Activated T-cell treated with anti-CD3 and anti-CD28 coated beads, Interleukin-2, amount 50 U/mL, for 24 hours (primary cell): Measurements from ENCODE around the gene PLAC8L1.
"Not testable (repeated sequence)": the region's sequence is repeated elsewhere in the genome, so short reads cannot be mapped to it uniquely, and the experiment has no call there.

Experiments
- DNase-seq: peaks from one replicate; pipeline ENCODE4 v3.0.0-alpha.2; 2020
- H3K27ac Mint-ChIP-seq: 2 replicates; pipeline ENCODE4 v1.8.0; 2020; ENCODE audit warnings: mild to moderate bottlenecking, mixed read lengths
- H3K27me3 Mint-ChIP-seq: 2 replicates; pipeline ENCODE4 v1.8.0; 2020; ENCODE audit warnings: mixed read lengths
- H3K36me3 Mint-ChIP-seq: 2 replicates; pipeline ENCODE4 v1.8.0; 2020; ENCODE audit warnings: low read depth, mixed read lengths
- H3K4me1 Mint-ChIP-seq: 2 replicates; pipeline ENCODE4 v1.8.0; 2020; ENCODE audit warnings: low read depth, mixed read lengths
- H3K4me3 Mint-ChIP-seq: 2 replicates; pipeline ENCODE4 v1.8.0; 2020; ENCODE audit warnings: mild to moderate bottlenecking, moderate library complexity, mixed read lengths
- H3K9me3 Mint-ChIP-seq: 2 replicates; pipeline ENCODE4 v1.8.0; 2020; ENCODE audit warnings: mixed read lengths

PLAC8L1 gene, protein sequence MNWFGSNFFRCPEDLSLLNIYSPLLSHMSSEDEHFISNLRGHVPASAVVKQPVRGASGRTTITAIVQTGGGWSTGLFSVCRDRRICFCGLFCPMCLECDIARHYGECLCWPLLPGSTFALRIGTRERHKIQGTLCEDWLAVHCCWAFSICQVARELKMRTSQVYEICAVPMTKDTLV

DNA sequence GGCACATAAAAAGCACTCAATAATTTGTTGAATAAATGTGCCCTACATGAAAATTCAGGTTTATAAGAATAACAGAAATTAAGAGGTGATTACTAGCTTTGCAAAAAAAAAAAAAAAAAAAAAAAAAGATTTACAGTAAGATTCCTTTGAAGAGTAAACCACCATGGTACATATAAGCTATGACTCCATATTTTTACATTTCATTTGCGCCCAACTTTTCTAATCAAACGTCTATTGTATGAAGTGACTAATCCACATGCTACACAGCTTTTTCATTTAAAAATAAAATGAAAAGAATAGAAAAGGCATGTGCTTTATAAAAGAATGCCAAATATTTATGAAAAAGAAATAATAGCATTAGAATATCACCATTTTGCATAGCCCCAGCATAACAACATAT lies at the start of gene PLAC8L1:
Gene PLAC8L1 (minus strand): TSS at position 101 of the 400 bp plus-strand sequence. CDS start 1,266 bp downstream, outside the sequence.
- Mint-ChIP-seq H3K4me3 (no peak within 1 kb of the TSS), H3K4me1 (no peaks in the 10 kb centered on the region), H3K27ac (no peak within 1 kb of the TSS), H3K27me3 (no peaks in the 10 kb centered on the region), H3K36me3 (peaks cover 15% of the 10 kb centered on the region), H3K9me3 (no peaks in the 10 kb centered on the region)
- DNase-seq = no peak

DNA sequence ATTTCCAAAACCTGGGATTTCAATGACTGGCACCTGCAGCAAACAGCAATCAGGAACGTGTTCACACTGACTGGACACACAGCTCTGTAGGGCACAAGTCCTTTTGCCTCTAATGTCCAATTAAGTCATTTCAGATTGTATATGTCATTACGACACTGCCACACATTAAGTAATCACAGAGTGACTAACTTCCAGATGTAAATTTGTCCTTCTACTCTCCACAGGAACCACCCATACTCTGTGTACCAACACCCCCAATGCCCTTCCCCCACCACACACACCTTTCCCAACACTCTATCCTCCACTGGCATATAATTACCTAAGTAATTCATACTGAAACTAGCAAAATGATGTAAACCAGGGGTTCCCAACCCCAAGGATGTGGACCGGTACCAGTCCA lies 46.6 kb upstream of the PLAC8L1 start:
- Mint-ChIP-seq H3K4me1 (no peaks in the 10 kb centered on the region), H3K36me3 (peaks cover 91% of the 10 kb centered on the region), H3K9me3 (no peaks in the 10 kb centered on the region)

DNA sequence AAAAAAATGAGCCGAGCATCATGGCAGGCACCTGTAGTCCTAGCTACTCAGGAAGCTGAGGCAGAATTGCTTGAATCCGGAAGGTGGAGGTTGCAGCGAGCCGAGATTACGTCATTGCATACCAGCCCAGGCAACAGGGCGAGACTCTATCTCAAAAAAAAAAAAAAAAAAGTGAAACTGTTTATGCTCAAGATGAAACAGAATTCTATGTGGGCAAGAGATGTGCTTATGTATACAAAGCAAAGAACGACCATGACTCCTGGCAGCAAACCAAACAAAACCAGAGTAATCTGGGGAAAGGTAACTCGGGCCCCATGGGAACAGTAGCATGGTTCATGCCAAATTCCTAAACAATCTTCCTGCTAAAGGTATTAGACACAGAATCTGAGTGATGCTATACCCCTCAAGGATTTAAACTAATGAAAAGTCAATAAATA lies 32.6 kb upstream of the PLAC8L1 start:
- no peak overlapping the region for H3K4me3 Mint-ChIP-seq
- peaks cover 3% of the 10 kb centered on the region for H3K4me1 Mint-ChIP-seq
- no peaks in the 10 kb centered on the region for H3K27me3 Mint-ChIP-seq
- peaks cover 97% of the 10 kb centered on the region for H3K36me3 Mint-ChIP-seq
- H3K9me3 Mint-ChIP-seq = no peaks in the 10 kb centered on the region
- no peak for DNase-seq
- H3K27ac Mint-ChIP-seq = no peak overlapping the region

More for the DNA sequence above, 46.6 kb upstream of the PLAC8L1 start:
- Mint-ChIP-seq H3K4me3 (no peak overlapping the region), H3K27ac (peak overlapping the region; percentile 50), H3K27me3 (no peaks in the 10 kb centered on the region)
- no peak for DNase-seq

DNA sequence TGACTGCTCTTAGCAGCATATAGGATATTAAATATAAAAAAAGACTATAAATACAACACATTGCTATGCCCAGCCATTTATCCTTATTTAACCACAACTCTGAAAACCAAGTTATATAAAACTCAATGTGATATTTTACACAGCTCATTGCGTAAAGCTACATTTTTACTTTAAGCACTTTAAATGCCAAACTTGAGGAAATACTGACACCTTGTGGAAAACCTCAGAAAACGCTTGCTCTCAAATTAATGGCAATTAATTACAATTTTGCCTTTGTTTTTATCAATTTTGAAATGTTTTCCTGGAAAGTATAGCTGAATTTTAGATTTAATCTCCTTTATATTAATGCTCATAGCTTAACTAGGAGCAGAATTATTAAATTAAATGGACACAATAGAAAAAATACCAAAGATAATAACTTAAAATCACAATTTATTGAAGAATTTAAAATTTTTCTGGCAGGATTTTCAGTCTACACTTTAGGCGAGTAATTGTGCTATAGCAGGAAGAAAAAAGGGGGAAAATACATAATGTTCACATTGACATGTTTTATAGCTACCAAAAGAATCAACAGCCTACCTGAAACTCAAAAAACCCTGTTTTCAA lies 25.2 kb upstream of the PLAC8L1 start:
- Mint-ChIP-seq H3K4me3 (no peak overlapping the region), H3K9me3 (no peaks in the 10 kb centered on the region), H3K27me3 (no peaks in the 10 kb centered on the region), H3K4me1 (no peaks in the 10 kb centered on the region), H3K36me3 (peaks cover 96% of the 10 kb centered on the region), H3K27ac (no peak overlapping the region)
- no peak for DNase-seq

DNA sequence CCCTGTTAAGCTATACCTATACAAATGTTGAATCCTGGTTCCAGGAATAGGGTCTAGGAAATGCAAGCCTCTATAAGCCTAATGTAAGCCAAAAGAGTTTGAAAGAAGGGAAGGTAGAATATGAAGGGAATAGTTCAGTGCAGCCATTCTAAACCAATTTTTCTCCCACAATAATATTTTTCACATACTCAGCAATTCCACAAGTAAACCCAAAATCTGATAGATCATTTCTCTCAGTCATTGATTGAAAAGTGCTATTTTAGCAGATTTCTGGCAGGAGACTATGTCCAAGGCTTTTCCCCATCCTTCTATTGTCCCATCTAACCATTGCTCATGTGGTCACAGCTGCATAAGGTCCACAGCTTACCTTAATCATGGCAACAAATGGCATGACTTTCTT lies 20.7 kb upstream of the PLAC8L1 start:
- H3K27ac Mint-ChIP-seq = no peak overlapping the region
- peaks cover 97% of the 10 kb centered on the region for H3K36me3 Mint-ChIP-seq
- H3K4me3 Mint-ChIP-seq = no peak overlapping the region
- DNase-seq = no peak
- H3K27me3 Mint-ChIP-seq = no peaks in the 10 kb centered on the region
- no peaks in the 10 kb centered on the region for H3K9me3 Mint-ChIP-seq
- H3K4me1 Mint-ChIP-seq = no peaks in the 10 kb centered on the region

DNA sequence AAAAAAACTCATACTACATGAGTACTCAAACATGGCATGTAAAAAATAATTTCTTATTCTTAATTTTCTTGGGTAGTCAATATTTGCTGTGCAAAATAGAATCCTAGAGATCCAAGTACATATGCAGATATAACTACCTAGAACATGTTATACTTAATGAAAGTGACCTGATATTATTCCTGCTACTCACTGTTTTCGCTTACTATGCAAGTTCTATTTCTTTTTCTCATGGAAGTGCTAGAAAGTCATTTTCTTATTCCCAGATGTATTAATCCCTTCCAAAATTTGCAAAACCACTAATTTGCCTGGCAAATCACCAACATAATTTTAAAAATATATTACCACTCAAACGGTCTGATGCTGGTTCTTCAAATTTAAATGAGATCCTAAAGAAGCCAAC lies 19.2 kb upstream of the PLAC8L1 start:
- Mint-ChIP-seq H3K36me3 (peaks cover 96% of the 10 kb centered on the region), H3K27ac (no peak overlapping the region), H3K27me3 (no peaks in the 10 kb centered on the region), H3K4me1 (no peaks in the 10 kb centered on the region), H3K4me3 (no peak overlapping the region), H3K9me3 (no peaks in the 10 kb centered on the region)
- DNase-seq = no peak

DNA sequence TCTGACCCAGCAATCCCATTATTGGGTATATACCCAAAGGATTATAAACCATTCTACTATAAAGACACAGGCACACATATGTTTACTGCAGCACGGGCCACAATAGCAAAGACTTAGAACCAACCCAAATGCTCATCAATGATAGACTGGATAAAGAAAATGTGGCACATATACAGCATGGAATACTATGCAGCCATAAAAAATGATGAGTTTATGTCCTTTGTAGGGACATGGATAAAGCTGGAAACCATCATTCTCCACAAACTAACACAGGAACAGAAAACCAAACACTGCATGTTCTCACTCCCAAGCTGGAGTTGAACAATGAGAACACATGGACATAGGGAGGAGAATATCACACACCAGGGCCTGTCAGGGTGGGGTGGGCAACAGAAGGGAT lies 16.1 kb upstream of the PLAC8L1 start:
- not testable (repeated sequence) for H3K27ac Mint-ChIP-seq, H3K9me3 Mint-ChIP-seq, DNase-seq

DNA sequence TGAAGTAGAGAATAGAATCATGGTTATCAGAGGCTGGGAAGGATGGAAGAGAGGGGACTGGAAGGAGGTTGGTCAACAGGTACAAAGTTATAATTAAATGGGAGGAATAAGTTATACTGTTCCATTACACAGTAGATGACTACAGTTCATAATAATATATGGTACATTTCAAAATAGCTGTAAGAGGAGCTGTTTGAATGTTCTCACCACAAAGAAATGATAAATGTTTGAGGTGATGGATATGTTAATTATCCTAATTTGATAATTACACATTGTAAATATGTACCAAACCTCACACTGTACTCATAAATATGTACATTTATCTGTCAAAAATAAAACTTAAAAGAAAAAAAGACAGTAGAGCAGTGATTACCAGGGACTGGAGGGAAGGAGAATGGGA lies 12.9 kb upstream of the PLAC8L1 start:
- DNase-seq = no peak
- Mint-ChIP-seq H3K4me1 (no peaks in the 10 kb centered on the region), H3K27ac (no peak overlapping the region), H3K27me3 (no peaks in the 10 kb centered on the region), H3K9me3 (no peaks in the 10 kb centered on the region), H3K36me3 (peaks cover 95% of the 10 kb centered on the region), H3K4me3 (no peak overlapping the region)

More for the DNA sequence above, 16.1 kb upstream of the PLAC8L1 start:
- H3K4me1 Mint-ChIP-seq, H3K27me3 Mint-ChIP-seq, H3K4me3 Mint-ChIP-seq: not testable (repeated sequence)
- H3K36me3 Mint-ChIP-seq = peaks cover 98% of the 10 kb centered on the region

DNA sequence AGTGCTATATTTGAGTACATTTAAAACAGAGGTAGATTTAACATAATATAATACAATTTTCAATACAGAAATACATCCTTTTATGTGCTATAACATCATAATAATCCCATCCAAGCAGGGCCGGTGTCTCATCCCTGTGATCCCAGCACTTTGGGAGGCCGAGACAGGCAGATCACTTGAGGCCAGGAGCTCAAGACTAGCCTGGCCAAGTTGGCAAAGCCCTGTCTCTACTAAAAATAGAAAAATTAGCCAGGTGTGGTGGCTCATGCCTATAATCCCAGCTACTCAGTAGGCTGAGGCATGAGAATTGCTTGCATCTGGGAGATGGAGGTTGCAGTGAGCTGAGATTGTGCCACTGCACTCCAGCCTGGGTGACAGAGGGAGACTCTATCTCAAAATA lies 11.8 kb upstream of the PLAC8L1 start:
- DNase-seq, H3K4me3 Mint-ChIP-seq, H3K4me1 Mint-ChIP-seq, H3K27ac Mint-ChIP-seq, H3K27me3 Mint-ChIP-seq, H3K9me3 Mint-ChIP-seq: not testable (repeated sequence)
- H3K36me3 Mint-ChIP-seq = peaks cover 96% of the 10 kb centered on the region

DNA sequence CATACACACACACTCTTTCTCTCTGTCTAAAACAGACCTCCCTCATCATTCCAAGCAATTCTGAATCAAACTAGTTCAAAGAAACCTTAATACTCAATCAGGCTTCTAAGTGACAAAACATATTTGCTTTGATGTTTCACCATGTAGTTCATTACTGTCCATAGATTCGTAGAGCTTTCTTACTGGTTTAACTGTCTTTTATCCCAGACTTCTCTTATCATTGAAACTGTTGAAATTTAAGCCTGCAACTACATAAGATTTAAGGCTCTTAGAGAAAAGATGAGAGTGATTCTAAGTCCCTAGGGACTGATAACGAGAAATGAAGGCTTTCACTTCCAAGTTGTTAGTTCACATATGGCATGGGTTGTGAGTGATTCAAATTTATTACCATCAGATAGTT lies 11.0 kb upstream of the PLAC8L1 start:
- no peaks in the 10 kb centered on the region for H3K9me3 Mint-ChIP-seq
- no peaks in the 10 kb centered on the region for H3K27me3 Mint-ChIP-seq
- no peak for DNase-seq
- peaks cover 95% of the 10 kb centered on the region for H3K36me3 Mint-ChIP-seq
- no peak overlapping the region for H3K4me3 Mint-ChIP-seq
- H3K27ac Mint-ChIP-seq = no peak overlapping the region
- H3K4me1 Mint-ChIP-seq = no peaks in the 10 kb centered on the region

DNA sequence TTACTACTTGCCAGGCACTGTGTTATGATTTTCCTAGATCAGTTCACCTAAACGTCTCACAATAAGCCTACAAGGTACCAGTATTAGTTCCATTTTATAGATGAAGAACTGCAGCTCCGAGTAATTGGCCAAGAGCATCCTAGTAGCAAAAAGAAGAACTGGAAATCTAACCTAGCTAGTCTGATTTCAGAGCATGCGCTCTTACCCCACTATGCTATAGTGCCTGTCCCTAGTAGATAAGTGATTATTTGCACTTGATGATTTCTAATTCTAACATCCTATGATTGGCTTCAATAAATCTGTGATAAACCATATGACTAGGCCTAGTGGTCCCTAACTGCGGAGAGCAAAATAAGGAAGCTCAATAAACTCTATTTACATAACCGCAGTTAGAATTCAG lies 7.1 kb upstream of the PLAC8L1 start:
- no peak overlapping the region for H3K27ac Mint-ChIP-seq
- peaks cover 64% of the 10 kb centered on the region for H3K36me3 Mint-ChIP-seq
- no peaks in the 10 kb centered on the region for H3K4me1 Mint-ChIP-seq
- no peaks in the 10 kb centered on the region for H3K27me3 Mint-ChIP-seq
- DNase-seq = no peak
- no peaks in the 10 kb centered on the region for H3K9me3 Mint-ChIP-seq
- H3K4me3 Mint-ChIP-seq = no peak overlapping the region

DNA sequence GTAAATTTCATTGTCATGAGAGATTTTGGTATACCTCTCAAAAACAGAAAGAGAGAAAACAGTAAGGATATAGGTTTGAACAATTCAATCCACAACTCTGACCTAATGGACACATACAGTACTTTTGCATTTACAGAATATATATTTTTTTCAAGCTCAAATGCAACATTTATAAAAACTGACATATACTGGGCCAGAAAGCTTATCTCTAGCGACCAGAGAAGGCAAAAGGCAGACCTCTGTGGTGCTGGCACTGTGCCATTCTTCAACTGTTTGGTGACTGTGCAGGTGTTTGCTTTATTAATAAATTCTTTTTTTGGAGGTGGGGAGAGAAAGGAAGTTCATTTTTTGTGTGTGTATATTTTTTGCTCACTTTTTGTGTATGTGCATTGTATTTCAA lies 6.0 kb upstream of the PLAC8L1 start:
- Mint-ChIP-seq H3K4me1 (no peaks in the 10 kb centered on the region), H3K27ac (no peak overlapping the region), H3K36me3 (peaks cover 54% of the 10 kb centered on the region)

DNA sequence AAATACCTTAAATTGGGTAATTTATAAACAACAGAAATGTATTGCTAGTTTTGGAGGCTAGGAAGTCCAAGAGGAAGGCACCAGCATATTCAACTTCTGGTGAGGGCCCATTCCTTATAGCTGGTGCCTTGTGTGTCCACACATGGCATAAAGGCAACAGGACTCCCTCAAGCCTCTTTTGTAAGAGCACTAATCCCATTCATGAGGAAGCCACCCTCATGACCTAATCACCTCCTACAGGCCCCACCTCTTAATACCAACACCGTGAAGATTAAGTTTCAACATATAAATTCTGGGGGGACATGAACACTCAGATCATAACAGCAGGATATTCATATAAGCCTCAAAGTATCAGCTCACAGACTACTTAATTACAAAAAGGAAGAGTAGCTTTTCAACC lies 4.0 kb upstream of the PLAC8L1 start:
- H3K9me3 Mint-ChIP-seq = no peaks in the 10 kb centered on the region
- no peak for DNase-seq
- H3K27ac Mint-ChIP-seq = no peak overlapping the region
- H3K27me3 Mint-ChIP-seq = no peaks in the 10 kb centered on the region
- H3K4me3 Mint-ChIP-seq = no peak overlapping the region
- peaks cover 40% of the 10 kb centered on the region for H3K36me3 Mint-ChIP-seq
- H3K4me1 Mint-ChIP-seq = no peaks in the 10 kb centered on the region

More for the DNA sequence above, 6.0 kb upstream of the PLAC8L1 start:
- no peak for DNase-seq
- no peak overlapping the region for H3K4me3 Mint-ChIP-seq
- no peaks in the 10 kb centered on the region for H3K27me3 Mint-ChIP-seq
- H3K9me3 Mint-ChIP-seq = no peaks in the 10 kb centered on the region

DNA sequence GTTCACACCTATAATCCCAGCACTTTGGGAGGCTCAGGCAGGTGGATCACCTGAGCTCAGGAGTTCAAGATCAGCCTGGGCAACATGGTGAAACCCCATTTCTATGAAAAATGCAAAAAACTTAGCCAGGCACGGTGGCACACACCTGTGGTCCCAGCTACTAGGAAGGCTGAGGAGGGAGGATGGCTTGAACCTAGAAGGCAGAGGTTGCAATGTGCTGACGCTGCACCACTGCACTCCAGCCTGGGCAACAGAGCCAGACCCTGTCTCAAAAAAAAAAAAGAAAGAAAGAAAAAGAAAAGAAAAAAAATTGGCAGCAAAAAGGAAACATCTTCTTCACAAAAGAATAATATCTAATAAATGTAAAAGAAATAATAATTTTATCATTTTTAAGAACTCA lies 3.5 kb upstream of the PLAC8L1 start:
- DNase-seq, H3K4me1 Mint-ChIP-seq, H3K27me3 Mint-ChIP-seq, H3K9me3 Mint-ChIP-seq, H3K4me3 Mint-ChIP-seq, H3K27ac Mint-ChIP-seq: not testable (repeated sequence)
- H3K36me3 Mint-ChIP-seq = peaks cover 38% of the 10 kb centered on the region

DNA sequence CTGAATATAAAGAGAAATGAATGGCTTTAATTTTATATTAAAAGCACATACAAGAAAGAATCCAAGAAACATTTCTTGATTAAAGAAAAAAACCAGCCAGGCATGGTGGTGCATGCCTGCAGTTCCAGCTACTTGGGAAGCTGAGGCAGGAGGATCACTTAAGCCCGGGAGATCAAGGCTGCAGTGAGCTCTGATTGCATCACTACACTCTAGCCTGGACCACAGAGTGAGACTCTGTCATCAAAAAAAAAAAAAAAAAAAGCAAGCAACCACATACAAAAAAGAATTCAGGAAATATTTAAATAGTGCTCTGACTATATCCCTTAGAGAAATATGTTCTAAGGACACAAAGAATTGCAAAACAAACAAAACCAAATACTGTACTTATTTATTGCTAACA lies 2.5 kb upstream of the PLAC8L1 start:
- no peaks in the 10 kb centered on the region for H3K4me1 Mint-ChIP-seq
- no peak overlapping the region for H3K4me3 Mint-ChIP-seq
- no peaks in the 10 kb centered on the region for H3K27me3 Mint-ChIP-seq
- no peak for DNase-seq
- H3K36me3 Mint-ChIP-seq = peaks cover 32% of the 10 kb centered on the region
- H3K27ac Mint-ChIP-seq = no peak overlapping the region
- no peaks in the 10 kb centered on the region for H3K9me3 Mint-ChIP-seq

DNA sequence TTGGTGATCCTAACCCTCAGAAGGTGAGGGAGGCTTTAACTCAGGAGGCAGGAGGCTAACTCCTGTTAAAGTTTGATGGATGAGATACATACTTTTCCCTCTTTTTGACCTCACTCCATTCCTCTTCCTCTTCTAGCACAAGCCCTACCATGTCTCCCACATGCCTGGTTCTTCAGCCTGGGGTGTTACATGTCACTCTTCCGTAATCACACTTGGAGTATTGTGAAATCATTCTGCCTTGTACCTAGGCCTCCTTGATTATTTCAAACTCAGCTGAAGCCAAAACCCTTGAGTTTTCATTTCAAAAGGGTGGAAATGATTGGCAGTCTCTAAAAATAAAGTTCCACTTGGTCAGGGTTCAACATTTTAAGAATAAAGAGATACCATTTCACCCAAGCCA lies 1.8 kb downstream of the PLAC8L1 start:
- H3K9me3 Mint-ChIP-seq = no peaks in the 10 kb centered on the region
- no peaks in the 10 kb centered on the region for H3K27me3 Mint-ChIP-seq
- H3K36me3 Mint-ChIP-seq = peaks cover 11% of the 10 kb centered on the region
- no peak for DNase-seq
- no peaks in the 10 kb centered on the region for H3K4me1 Mint-ChIP-seq
- H3K27ac Mint-ChIP-seq = no peak overlapping the region
- no peak overlapping the region for H3K4me3 Mint-ChIP-seq
